GM21423 (cell line): ENCODE data around the gene ANKRD10.

Experiments used
- ATAC-seq: cut with Tn5 transposase; IDR thresholded peaks from one replicate; pipeline ENCODE4 v1.9.1; 2021; ENCODE audit warnings: mild to moderate bottlenecking, moderate library complexity; ENCODE audit not compliant: unreplicated experiment

The ANKRD10 gene

GRCh38 chr13:110915874-110916206 lies 971 bp upstream of the ANKRD10 start:
- ATAC-seq, result no peak

- ATAC-seq, result peak; percentile 33
These were observed 375 bp downstream of the ANKRD10 start for GRCh38 chr13:110914331-110915056.

DNA sequence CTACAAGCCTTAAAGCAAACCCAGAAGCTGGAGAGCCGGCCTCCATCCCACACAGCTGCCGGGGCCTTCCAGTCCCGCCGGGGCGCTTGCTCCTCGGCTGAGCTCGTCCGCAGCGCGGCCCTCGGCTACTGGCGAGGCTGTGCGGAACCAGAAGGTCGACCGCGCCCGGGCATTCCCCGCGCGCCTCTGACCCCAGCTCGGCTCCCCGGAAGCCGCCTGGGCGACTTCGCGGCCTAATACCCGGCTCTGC lies 863 bp downstream of the ANKRD10 start:
- peak; percentile 14 for ATAC-seq

- no peak for ATAC-seq
These were observed 1.4 kb downstream of the ANKRD10 start for GRCh38 chr13:110913322-110914080.

DNA sequence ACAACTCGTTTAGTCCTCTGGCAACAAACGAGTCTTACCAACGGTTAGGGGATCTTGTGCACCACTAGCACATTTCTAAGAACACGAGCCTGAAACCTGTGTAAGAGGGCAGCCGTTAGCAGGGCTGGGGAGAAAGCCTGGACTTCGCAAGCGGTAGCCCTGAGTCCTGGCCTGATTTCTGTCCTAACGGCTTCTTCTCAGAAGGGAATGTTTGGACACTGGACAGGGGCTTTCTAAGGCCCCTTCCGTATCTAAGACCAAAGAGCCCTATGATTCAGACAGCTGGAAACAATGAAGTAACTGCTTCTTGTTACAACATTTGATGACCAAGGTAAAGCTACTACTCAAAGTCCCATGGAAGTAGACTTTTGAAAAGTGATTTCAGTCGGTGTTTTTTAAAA lies 2.2 kb downstream of the ANKRD10 start:
- no peak for ATAC-seq

DNA sequence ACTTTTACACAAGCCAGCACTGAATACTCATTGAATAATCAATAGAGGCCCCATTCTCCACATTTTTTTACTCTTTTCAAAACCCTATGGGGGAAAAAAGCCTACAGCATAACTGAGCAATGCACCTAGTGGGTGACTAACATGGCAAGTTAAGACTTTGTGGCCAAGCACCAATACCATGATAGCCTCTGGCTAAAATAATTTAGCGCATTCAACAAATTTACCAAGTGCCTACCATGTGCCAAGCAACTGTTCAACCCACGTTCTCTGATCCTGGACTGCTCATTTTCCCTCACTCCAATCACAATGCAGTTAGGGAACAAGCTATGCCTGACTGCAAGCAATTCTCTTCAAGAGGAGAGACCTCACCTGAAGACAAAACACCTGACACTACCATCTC lies 3.0 kb downstream of the ANKRD10 start:
- no peak for ATAC-seq

GRCh38 chr13:110910013-110910890 lies 4.6 kb downstream of the ANKRD10 start:
- ATAC-seq, result no peak

- ATAC-seq, result no peak
These were observed 6.6 kb downstream of the ANKRD10 start for GRCh38 chr13:110907951-110908898.

- no peak for ATAC-seq
These were observed 7.6 kb downstream of the ANKRD10 start for GRCh38 chr13:110907301-110907700.

GRCh38 chr13:110904748-110905147 lies 10.1 kb downstream of the ANKRD10 start:
- ATAC-seq, result no peak

DNA sequence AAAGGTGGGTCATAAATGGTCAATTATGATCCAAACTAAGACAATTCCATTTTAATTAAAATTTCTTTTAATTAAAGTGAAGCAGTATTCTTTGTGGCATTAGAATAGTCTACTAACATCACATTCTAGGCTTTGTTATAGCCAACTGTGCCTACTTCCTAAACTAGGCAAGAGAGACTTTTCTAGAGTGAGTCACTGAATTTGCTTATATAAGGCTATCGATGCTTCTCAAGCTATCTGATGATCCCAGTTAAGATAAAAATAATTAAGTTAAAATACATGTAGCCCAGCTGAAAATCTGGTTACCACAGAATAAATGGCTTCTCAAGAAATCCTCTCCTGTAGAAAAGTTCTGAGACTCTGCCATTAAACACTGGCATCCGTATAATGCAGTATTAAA lies 12.5 kb downstream of the ANKRD10 start:
- ATAC-seq, result no peak

- ATAC-seq, result no peak
These were observed 17.3 kb downstream of the ANKRD10 start for GRCh38 chr13:110897521-110897920.

DNA sequence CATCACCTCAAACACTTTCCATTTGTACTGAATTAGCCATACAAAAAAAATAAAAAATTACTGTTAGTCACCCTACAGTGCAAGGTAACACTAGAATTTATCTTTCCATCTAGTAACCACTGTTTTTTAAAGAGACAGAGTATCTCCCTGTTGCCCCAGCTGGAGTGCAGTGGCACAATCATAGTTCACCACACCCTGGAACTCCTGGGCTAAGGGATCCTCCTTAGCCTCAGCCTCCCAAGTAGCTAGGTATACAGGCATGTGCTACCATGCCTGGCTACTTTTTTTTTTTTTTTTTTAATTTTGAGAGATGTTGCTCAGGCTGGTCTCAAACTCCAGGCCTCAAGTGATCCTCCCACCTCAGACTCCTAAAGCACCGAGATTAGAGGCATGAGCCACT lies 17.9 kb downstream of the ANKRD10 start:
- no peak for ATAC-seq

- ATAC-seq, result no peak
These were observed 20.8 kb downstream of the ANKRD10 start for GRCh38 chr13:110894086-110894485.

GRCh38 chr13:110893571-110893970 lies 21.3 kb downstream of the ANKRD10 start:
- no peak for ATAC-seq

DNA sequence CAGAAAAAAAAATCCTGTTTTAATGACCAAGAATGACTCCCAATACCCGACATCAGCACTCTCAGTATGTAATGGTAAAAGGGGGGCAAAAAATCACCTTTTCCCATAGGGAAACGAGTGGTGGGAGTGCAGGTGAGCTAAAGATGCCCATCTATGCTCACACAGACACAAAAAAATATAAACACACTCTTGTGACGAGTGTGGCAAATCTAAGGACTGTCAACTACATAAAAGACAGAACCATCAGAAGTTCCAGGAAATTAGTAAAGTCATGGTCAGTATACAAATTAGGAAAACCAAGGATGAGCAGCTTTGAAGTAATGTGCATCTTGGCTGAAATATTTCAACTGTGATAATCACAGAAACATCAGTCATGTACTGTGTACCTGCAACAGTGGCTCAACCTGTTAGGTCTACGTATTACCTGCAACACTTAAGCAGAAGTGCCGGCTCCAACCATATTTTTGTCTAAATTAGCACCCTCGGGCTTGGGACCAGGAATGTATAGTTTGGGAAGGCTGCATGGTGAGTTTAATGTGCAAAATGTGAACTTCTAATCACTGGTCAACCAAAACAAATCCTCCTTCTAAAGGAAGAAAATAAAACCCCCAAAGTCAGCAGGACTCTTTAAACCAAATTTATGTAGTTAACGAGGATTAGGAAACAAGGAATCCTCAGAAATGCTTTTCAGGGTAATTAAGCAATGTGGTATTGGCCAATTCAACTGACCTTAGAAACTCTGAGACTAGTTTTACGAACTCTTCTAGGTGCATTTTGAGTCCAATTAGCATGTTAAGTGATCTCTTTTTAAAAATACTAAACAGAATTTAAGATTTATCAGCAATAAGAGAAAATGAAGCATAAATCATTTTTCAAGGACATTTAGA lies 24.3 kb downstream of the ANKRD10 start:
- no peak for ATAC-seq

GRCh38 chr13:110888390-110888789 lies 26.5 kb downstream of the ANKRD10 start:
- ATAC-seq, result no peak

DNA sequence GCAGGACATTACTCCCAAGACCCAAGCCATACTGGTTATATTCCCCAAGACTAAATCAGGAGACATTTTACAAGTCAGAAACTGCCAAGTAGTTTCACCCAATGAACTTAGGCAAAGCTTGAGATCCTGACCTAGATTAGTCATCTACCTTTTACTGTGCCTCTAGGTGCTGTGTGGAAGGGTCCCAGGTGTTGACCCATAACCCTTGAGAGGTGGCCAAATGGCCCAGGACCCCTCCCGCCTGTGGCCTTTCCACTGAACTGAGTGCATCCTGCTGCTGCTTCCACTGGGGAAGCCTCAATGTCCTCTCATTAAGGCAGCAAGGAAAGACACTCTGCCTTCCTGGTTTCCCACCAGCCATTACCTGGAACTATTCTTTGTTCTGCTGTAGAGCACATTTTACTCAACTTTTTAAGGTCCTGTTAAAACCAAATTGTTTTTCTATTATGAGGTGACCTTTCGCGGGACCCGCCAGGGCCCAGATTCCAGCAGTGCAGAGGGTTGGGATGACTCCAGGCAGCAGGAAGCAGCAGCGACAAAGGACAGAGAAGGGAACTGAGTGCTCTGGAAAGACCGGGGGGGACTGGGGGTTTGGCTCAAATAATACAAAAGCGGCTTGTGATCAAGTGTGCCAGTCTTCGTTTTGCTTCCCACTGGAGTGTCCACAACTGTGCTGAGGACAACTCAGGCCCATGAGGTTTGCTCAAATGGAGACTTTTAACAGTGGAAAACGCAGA lies 27.1 kb downstream of the ANKRD10 start:
- ATAC-seq, result no peak
